Loucy (cell line): ENCODE results near the gene MCC.

ENCODE experiments used
- EZH2phosphoT487 ChIP-seq: fragments of 200-600 bp; IDR thresholded peaks from 2 replicates; pipeline ENCODE4 v1.6.1; 2018; ENCODE audit warnings: antibody characterized with exemption, mild to moderate bottlenecking, moderate library complexity, borderline replicate concordance
- TF ChIP-seq, protein P1 (sequence below): fragments of 200-600 bp; sonication (generic); conservative IDR thresholded peaks from 2 replicates; pipeline ENCODE4 v1.5.1; 2014; ENCODE audit warnings: mild to moderate bottlenecking, antibody characterized with exemption, low read length

DNA sequence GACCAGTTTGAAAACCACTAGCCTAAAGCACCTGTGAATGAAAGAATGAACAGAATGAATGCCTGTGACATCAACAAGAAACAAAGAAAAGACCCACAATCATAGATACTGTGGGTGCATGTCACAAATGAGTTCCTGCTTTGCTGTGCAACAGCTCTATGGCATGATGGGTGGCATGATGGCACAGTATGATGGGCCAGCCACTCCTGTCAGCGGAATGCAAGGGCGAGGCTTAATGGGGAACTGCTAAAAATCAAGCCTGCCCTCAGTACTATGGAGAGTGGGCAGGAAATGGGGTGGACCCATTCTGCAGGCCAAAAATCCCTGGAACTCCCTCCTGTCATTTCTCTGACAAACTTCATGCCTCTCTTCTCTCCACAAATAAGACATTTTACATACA lies 422.6 kb downstream of the MCC start:
- TF ChIP-seq, protein P1, sequence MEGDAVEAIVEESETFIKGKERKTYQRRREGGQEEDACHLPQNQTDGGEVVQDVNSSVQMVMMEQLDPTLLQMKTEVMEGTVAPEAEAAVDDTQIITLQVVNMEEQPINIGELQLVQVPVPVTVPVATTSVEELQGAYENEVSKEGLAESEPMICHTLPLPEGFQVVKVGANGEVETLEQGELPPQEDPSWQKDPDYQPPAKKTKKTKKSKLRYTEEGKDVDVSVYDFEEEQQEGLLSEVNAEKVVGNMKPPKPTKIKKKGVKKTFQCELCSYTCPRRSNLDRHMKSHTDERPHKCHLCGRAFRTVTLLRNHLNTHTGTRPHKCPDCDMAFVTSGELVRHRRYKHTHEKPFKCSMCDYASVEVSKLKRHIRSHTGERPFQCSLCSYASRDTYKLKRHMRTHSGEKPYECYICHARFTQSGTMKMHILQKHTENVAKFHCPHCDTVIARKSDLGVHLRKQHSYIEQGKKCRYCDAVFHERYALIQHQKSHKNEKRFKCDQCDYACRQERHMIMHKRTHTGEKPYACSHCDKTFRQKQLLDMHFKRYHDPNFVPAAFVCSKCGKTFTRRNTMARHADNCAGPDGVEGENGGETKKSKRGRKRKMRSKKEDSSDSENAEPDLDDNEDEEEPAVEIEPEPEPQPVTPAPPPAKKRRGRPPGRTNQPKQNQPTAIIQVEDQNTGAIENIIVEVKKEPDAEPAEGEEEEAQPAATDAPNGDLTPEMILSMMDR, result no peak
- no peak for TF ChIP-seq EZH2phosphoT487
